Keratinocyte (primary cell): ENCODE measurements around the gene DDX46.

Experiments
- CTCF ChIP-seq, 3 experiments: IDR thresholded peaks in 1 of 3; conservative IDR thresholded peaks in 1 of 3; optimal IDR thresholded peaks in 1 of 3; 2 replicates in 2 of 3; 3 replicates in 1 of 3; pipeline versions ENCODE3 to v1.5.1; 2011; ENCODE audit warnings: low read length in 3 of 3, mild to moderate bottlenecking in 3 of 3, moderate library complexity in 2 of 3, control low read depth in 1 of 3, inconsistent platforms in 1 of 3; ENCODE audit not compliant: insufficient read depth in 2 of 3; ENCODE audit errors: extremely low read depth in 1 of 3
- EZH2 ChIP-seq: IDR thresholded peaks from one replicate; pipeline ENCODE4 v1.6.1; 2012; ENCODE audit warnings: inconsistent platforms, mild to moderate bottlenecking, low read length, moderate library complexity

- no peak for TF ChIP-seq CTCF (optimal IDR thresholded peaks at IDR 0.05 in 1 of 3, IDR thresholded peaks at IDR 0.05 in 1 of 3, conservative IDR thresholded peaks at IDR 0.05 in 1 of 3; ENCODE audit: extremely low read depth in 1 of 3, insufficient read depth in 2 of 3, low read length in 3 of 3)
- no peak for TF ChIP-seq EZH2
These were observed 88.0 kb downstream of the DDX46 start for GRCh38 chr5:134846641-134846960.
